Posterior vena cava (tissue), 2 donors: ENCODE measurements around the gene C21orf58. TPM values are rescaled to one million over a fixed set of nuclear protein-coding genes. Genes with fewer than 3 reads are reported as not detected.

Experiments
- DNase-seq: peaks from one replicate; pipeline ENCODE4 v3.0.0-alpha.2; 2020; ENCODE audit warnings: low spot score
- intact Hi-C, 2 donors: fragments of 100-400 bp; cut with DNase I; formaldehyde crosslinking; loops; one replicate each; pipeline versions ENCODE4 v1.14.1 to v1.14.2; 2022 to 2023
- total RNA-seq, 2 donors: library from RNA; stranded (reverse); fragmentation: NEBNext Ultra II Directional; extraction: Animal tissue kit (Norgen Biotek cat#: 25700); gene quantifications; one replicate each; pipeline ENCODE4 v1.2.1, GENCODE V29; 2021
- donor health status: DM: yes; HTN: yes; CAD: no.
- donor health status: DM: yes; HTN: yes; CAD: no.

The C21orf58 gene
- total RNA-seq, 2 donors from 2014 or later = 0.57 to 1.3 TPM

- DNase-seq = no peak
- intact Hi-C loops = no loop called here
These were observed 50.3 kb downstream of the C21orf58 start for GRCh38 chr21:46273341-46273740.

DNA sequence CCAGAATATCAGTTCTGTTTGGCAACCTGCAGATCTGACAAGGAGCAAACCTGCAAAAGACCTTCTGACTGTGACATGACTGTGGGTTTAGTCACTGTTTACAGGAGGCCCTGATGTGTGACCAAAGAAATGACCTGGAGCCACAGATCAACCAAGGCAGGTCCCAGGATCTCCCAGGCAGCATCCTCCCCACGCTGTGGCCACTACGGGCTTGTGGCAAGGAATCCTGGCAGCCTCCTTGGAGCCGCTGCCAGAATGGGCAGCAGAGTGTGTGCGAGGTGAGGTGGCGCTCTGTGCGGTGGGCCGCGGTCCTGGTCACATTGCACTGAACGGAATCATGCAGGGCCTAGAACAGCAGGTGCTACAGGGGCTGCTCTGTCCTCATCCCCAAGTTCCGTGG is 54.2 kb downstream of the C21orf58 start:
- no peak for DNase-seq
- intact Hi-C loops = no loop called here

GRCh38 chr21:46268371-46268770 is 55.3 kb downstream of the C21orf58 start:
- no peak for DNase-seq
- intact Hi-C loops = no loop called here

GRCh38 chr21:46266946-46267345 is 56.7 kb downstream of the C21orf58 start:
- intact Hi-C loops = no loop called here
- DNase-seq = no peak

DNA sequence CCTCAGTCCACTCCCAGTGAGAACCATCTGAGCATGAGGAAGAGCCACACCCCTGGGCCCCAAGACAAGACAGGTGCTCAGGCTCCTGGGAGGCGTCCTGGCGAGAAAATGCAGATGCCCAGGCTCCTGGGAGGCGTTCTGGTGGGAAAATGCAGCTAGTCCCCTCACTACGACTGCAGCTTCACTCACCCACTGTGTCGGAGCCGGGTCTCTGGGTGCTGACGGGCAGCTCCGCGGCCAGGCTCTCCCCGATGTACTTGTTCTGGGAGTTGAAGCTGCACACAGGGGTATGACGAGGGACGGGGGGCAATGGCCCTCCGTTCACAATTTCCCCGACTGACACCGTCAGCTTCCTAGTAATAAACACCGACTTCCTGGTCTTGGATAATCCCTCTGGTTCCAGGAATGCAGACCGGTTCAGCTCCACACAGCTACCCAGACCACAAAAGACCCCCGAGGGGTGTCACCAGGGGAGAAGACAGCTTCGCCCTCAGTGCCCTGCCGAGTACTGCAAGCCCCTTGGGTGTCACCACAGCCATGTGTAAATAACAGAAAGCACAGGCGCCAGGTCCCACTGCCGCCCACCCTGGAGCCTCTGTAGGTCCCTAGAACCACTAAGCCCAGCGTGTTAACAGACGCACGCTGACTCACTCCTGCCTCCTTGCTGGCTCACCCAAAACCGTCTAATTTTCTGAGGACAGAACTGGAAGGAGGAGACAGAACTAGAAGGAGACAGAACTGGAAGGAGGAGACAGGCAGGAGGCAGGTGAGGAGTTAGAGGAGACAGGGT is 57.7 kb downstream of the C21orf58 start:
- intact Hi-C loops = no loop called here
- no peak for DNase-seq

GRCh38 chr21:46264690-46265144 is 59.0 kb downstream of the C21orf58 start:
- intact Hi-C loops = no loop called here
- DNase-seq = no peak

DNA sequence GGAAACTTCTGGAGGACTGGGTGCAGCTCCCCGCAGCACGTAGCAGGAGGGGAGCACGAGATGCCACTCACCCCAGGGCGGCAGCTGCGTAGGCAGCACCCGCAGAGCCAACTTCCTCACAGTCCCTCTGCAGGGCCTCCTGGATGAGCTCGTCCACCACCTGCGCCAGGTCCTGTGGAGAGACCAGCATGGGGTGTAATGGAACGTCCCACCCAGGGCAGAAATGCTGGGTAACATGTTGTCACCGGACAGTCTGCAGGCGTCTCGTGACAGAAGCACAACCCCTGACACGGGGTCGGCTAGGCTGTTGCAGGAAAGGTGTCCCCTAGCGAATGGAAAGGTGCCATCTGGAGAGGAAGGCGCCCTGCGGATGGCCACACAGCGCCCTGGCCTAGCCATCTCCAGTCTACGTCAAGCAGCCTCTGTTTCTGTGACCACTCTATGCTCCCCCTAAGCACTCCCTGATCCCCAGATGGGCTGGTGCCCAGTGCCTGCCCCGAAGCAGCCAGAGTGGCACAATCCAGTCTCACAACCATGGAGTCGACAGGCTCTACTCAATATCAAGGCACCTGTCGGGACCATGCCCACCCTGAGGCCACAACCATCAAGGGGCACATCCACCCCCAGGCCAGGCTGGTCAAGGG is 59.5 kb downstream of the C21orf58 start:
- intact Hi-C loops = no loop called here
- no peak for DNase-seq

GRCh38 chr21:46256501-46256994 is 67.1 kb downstream of the C21orf58 start:
- no peak for DNase-seq
- intact Hi-C loops = no loop called here

DNA sequence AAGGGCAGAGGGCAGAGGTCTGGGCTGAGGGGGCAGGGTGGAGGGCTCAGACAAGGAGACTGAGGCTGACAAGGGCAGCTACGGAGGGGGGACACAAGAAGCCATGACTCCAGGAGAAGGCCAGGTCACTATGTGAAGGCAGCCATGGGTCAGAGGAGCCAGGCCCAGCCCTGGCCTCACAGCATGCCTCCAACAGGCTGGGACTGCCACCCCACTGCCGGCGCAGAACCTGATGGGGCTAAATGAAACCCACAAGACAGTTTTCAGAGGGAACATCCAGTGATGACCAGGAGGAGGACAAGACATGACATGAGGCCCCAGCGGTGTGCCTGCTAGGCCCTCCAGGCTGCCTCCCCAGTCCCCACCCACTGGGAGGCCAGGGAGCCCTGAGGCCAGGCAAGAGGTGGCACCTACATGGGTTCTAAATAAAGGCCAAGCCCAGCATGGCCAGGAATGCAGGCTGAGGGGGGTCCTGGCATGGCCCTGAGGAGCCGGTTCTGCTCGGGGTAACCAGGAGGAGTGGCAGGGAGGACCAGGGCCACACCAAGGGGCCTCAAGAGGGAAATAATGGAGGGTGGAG is 67.8 kb downstream of the C21orf58 start:
- intact Hi-C loops = no loop called here
- DNase-seq = no peak

DNA sequence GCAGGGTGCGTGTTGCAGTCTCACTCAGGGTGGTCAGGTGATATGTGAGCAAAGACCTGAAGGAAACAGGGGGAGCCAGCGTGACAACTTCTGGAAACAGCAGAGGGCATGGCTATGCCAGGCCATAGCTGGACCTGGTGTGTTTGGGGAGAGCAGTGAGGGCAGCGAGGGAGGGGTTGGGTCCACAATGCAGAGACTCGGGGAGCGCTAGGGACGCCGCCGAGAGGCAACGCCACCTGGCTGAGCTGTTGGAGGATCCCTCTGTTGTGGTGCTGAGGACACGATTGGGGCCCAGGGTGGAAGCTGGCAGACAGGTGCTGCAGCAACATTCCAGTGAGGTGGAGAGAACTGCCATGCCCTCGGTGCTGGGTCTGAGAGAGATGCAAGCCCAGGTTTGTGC is 68.5 kb downstream of the C21orf58 start:
- intact Hi-C loops = no loop called here
- no peak for DNase-seq

GRCh38 chr21:46254208-46254975 is 69.3 kb downstream of the C21orf58 start:
- no peak for DNase-seq
- intact Hi-C loops = no loop called here

DNA sequence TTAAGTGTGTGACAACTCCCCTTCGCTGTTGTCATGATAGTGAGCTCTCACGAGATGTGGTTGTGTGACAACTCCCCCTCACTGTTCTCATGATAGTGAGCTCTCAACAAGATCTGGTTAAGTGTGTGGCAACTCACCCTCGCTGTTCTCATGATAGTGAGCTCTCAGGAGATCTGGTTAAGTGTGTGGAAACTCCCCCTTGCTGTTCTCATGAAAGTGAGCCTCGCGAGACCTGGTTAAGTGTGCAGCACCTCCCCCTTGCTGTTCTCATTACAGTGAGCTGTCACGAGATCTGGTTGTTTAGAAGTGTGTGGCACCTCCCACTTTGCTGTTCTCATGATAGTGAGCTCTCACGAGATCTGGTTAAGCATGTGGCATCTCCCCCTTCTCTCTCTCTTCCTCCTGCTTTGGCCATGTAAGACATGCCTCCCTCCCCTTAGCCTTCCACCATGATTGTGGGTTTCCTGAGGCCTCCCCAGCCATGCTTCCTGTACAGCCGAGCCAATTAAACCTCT is 70.0 kb downstream of the C21orf58 start:
- intact Hi-C loops = no loop called here
- no peak for DNase-seq

DNA sequence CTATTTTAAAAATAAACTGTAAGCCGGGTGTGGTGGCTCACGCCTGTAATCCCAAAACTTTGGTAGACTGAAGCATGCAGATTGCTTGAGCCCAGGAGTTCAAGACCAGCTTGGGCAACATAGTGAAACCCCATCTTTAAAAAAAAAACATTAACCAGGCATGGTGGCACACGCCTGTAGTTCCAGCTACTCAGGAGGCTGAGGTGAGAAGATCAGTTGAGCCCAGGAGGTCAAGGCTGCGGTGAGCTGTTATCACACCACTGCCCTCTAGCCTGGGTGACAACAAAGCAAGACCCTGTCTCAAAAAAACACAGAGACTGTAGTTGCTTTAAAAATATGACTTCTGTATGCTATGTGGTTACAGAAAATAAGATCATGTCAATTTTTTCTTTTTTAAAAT is 70.8 kb downstream of the C21orf58 start:
- intact Hi-C loops = no loop called here

More for the DNA sequence above, 70.8 kb downstream of the C21orf58 start:
- no peak for DNase-seq

Other genes starting within 250 kb of the C21orf58 start
- 1,000 to 10,000 TPM; 1,504 to 1,642 TPM for gene COL6A2, start 225.8 kb downstream of the C21orf58 start, total RNA-seq
- gene FTCD, start 168.3 kb downstream of the C21orf58 start, total RNA-seq = 1 to 10 TPM in 1 of 2 donors, under 1 TPM in 1; 0.29 to 1.2 TPM
- 10 to 100 TPM in 1 of 2 donors, 1 to 10 TPM in 1; 8.4 to 10.9 TPM for gene SPATC1L, start 139.4 kb downstream of the C21orf58 start, total RNA-seq
- gene LSS, start 95.1 kb downstream of the C21orf58 start, total RNA-seq = 10 to 100 TPM; 42.5 to 65.0 TPM
- 10 to 100 TPM; 60.2 to 62.4 TPM for gene MCM3AP, start 38.3 kb downstream of the C21orf58 start, total RNA-seq
- 1 to 10 TPM; 8.4 to 9.3 TPM for gene YBEY, start 37.5 kb downstream of the C21orf58 start, total RNA-seq
- gene PCNT, start 286 bp upstream of the C21orf58 start, total RNA-seq = 10 to 100 TPM; 24.0 to 30.5 TPM
- 10 to 100 TPM; 24.3 to 26.4 TPM for gene DIP2A, start 135.0 kb upstream of the C21orf58 start, total RNA-seq